Muscle of back (tissue), 11 donors: ENCODE measurements around the gene METTL16. TPM values are rescaled to one million over a fixed set of nuclear protein-coding genes. Genes with fewer than 3 reads are reported as not detected.
A peak's percentile ranks its signal among the peaks of the same experiment; 100 is the strongest.
"Not testable (repeated sequence)": the region's sequence is repeated elsewhere in the genome, so short reads cannot be mapped to it uniquely, and the experiment has no call there.

Source experiments
- DNase-seq, 3 donors: peaks; one replicate each; pipeline versions ENCODE4 v3.0.0 to v3.0.0-alpha.2; 2013
- polyA plus RNA-seq, 10 donors: library from polyadenylated mRNA; unstranded; fragments of 120-200 nt; gene quantifications; one replicate each; pipeline ENCODE4 v1.2.1, GENCODE V29; 2013; ENCODE audit not compliant: insufficient read length in 10 of 10

METTL16 gene
- polyA plus RNA-seq, 10 donors: 17.7 to 23.8 (median 20.6) TPM

DNA sequence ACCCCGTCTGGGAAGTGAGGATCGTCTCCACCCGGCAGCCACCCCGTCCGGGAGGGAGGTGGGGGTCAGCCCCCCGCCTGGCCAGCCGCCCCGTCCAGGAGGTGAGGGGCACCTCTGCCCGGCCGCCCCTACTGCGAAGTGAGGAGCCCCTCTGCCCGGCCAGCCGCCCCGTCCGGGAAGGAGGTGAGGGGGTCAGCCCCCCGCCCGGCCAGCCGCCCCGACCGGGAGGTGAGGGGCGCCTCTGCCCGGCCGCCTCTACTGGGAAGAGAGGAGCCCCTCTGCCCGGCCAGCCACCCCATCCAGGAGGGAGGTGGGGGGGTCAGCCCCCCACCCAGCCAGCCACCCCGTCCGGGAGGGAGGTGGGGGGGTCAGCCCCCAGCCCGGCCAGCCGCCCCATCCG, 4.7 kb downstream of the METTL16 start:
- not testable (repeated sequence) for DNase-seq

DNA sequence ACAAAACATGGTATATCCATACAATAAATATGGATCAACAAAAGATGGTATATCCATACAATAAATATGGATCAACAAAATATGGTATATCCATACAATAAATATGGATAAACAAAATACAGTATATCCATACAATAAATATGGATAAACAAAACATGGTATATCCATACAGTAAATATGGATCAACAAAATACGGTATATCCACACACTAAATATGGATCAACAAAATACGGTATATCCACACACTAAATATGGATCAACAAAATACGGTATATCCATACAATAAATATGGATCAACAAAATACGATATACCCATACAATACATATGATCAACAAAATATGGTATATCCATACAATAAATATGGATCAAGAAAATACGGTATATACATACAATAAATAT, 8.1 kb downstream of the METTL16 start:
- DNase-seq: no peak

DNA sequence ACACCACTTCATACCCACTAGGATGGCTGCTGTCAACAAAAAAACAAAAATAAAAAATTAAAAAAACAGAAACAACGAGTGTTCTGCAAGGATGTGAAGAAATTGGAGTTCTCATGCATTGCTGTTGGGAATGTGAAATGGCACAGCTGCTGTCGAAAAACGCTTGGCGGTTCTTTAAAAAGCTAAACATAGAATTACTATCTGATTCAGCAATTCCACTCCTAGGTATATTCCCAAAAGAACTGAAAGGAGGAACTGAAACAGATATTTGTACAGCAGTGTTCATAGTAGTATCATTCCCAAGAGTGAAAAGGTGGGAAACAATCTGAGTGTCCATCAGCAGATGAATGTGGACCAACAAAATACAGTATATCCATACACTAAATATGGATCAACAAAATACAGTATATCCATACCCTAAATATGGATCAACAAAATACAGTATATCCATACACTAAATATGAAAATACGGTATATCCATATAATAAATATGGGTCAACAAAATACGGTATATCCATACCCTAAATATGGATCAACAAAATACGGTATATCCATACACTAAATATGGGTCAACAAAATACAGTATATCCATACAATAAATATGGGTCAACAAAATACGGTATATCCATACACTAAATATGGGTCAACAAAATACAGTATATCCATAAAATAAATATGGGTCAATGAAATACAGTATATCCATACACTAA, 8.7 kb downstream of the METTL16 start:
- DNase-seq: no peak

DNA sequence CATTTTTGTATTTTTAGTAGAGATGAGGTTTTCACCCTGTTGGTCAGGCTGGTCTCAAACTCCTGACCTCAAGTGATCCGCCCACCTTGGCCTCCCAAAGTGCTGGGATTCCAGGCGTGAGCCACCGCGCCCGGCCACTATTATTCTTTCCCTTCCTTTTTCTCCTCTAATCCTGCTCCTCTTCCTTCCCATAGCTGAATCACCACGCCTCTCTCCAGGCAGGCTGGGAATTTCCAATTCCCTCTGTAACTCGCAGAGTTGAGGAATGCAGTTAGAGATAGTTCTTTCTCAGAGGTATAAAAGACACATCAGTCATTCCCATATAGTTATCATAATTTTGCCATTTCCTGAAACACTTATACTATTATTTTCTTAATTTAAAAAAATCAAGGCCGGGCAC, 11.2 kb downstream of the METTL16 start:
- DNase-seq: no peak

DNA sequence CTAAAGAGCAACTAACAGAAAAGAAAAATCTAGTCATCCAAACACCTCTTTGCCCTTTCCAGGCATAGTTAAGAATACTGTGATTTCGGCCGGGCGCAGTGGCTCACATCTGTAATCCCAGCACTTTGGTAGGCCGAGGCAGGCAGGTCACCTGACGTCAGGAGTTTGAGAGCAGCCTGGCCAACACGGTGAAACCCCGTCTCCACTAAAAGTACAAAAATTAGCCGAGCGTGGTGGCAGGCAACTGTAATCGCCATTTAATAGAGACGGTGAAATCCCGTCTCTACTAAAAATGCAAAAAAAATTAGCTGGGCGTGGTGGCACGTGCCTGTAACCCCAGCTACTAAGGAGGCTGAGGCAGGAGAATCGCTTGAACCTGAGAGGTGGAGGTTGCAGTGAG, 22.4 kb downstream of the METTL16 start:
- not testable (repeated sequence) for DNase-seq

DNA sequence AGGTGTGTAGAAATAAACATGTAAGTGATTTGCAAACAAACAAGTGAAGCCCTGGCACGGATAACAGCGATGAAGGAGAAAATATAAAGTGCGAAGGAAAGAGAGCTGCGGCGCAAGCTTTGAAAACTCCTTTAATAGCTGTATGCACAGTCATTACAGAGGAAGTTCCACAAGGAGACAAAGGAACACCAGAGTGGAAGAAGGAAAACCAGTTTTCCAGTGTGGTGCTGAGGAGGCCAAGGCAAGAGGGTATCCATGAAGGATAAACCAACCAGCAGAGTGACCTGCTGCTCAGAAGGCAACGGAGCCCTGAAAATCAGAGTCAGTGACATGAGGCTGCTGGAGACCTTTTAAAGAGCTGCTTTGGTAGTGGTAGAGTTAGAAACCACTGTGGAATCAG, 24.4 kb downstream of the METTL16 start:
- DNase-seq: no peak

DNA sequence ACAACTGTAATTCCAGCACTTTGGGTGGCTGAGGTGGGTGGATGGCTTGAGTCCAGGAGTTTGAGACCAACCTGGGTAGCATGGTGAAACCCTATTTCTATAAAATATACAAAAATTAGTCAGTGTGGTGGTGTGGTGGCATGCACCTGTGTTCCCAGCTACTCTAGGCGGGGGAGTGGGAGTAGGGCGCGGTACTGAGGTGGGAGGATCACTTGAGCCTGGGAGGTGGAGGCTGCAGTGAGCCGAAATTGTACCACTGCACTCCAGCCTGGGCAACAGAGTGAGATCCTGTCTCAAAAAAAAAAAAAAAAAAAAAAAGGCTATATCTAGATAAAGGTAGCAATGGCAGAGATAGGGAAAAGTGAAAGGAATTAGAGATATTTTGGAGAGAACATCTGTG, 25.0 kb downstream of the METTL16 start:
- DNase-seq: not testable (repeated sequence)

DNA sequence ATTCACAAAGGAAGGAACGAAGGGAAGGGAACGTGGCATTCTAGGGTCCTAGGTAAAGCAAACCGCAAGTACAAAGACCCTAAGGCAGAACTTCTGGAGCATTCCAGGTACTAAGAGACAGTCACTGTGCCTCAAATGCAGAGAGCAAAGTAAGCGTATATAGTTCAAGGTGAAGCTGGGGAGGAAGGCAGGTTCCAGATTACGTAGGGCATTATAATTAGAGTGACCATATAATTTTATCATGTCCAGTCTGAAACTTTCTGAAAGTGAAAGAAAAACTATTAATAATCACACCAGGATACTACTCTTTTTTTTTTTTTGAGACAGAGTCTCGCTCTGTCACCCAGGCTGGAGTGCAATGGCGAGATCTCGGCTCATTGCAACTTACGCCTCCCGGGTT, 25.7 kb downstream of the METTL16 start:
- DNase-seq: no peak

DNA sequence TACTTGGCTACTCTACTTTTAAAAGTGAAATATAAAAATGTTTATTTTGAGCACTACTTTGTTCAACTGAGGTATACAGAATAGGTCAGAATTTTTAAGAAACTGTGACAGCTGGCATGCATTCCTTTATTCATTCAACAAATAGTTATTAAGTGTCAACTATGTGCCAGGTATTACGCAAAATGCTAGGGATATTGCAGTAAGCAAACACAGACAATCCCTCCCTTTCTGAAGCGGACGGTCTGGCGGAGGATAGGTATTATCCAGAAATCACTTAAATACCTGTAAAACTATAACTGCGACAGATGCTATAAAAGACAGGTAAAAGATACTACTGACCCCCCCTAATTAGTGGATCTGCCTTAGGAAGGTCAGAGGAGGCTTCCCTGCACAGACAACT, 26.1 kb downstream of the METTL16 start:
- DNase-seq: no peak

DNA sequence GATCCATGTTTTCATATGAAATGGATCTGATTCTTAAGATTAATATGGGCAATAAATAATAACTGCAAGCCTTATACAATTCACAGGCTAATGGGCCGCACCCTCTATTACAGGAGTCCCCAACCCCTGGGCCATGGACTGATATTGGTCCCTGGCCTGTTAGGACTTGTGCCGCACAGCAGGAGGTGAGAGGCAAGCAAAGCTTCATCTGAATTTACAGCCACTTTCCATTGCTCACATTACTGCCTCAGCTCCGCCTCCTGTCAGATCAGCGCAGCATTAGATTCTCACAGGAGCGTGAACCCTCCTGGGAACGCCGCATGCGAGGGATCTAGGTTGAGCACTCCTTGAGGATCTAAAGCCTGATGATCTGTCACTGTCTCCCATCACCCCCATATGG, 26.8 kb downstream of the METTL16 start:
- DNase-seq: no peak

DNA sequence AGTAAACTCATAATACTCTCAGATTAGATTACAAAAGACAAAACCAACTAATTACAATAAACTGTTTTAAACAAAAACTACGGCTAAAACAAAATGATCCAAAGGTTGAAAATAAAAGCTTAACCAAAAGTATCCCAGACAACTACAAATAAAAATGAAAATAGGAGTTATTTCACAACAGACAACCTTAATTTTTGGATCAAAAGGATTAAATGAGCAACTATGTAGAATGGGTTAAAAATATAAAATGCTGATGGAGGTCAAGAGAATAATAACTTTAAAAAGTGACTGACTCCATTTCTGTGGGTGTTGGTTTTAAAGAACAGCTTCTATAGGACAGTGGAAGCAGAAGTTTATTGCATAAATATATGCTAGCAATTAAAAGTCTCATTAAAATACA, 28.6 kb downstream of the METTL16 start:
- no peak for DNase-seq

DNA sequence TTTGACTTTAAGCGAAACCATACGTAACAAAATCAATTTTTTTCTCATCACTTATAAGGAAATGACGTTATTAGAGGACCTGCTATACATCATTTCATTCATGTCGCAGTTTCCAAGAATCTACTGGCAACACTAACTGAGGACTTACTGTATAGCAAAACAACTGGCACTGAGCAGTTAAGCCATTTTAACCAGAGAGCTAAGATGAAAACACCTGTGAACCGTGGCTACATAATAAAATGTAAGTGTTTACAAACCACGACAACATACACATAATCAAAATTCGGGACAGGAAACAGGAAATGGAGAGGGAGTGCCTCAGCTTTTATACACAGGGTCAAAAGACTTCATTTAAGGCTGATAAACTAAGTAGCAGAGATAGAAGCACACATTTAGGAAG, 29.5 kb downstream of the METTL16 start:
- peak in 2 of 3 donors; percentile 3 to 7 for DNase-seq

DNA sequence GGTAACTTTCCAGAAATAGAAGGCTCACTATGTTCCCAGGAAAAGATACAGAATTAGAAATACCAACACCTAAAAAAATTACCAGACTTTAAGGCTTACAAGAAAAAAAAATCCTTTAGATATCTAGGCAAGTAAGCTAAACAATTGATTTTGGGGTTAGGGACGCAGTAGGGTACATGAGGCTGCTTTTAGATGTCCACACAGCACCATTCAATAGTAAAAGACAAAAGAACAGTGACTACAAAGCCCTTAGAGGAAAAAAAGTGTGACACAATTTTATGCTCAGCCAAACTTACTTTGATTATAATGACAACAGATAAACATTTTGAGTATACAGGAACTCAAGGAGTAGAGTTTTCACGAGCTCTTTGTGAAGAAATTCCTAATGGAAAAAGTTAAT, 29.9 kb downstream of the METTL16 start:
- no peak for DNase-seq

DNA sequence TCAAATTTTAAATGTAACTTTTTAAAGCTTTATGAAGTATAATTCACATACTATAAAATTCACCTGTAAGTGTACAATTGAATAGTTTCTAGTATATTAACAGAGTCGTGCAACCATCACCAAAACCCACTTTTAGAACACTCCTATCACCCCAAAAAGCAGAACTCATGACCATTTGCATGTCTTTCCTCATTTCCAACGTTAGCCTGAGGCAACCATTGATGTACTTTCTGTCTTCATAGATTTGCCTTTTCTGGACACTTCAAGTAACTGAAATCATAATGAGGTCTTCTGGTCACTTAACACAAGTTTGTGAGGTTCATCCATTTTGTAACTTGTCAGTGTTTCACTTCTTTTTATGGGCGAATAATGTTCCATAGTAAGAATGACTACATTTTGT, 33.2 kb downstream of the METTL16 start:
- DNase-seq: no peak

DNA sequence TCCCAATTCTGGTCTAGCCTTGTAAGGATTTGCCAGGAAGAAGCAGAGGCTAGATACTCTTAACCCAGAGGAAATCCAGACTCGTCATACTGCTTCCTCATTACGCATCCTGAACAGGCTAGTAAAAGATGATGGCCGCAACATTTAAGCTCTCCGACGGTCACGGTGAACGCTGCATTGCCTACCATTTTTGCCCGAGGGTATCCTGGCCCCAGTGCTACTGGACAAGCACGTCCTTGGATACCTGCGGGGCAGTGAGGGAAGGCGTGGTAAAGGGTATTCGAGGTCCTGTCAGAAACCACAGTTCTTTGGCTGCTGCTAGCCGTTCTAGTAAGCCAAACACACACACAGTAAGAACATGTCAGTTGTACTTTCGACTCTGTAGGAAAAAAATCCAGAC, 36.6 kb downstream of the METTL16 start:
- no peak for DNase-seq

DNA sequence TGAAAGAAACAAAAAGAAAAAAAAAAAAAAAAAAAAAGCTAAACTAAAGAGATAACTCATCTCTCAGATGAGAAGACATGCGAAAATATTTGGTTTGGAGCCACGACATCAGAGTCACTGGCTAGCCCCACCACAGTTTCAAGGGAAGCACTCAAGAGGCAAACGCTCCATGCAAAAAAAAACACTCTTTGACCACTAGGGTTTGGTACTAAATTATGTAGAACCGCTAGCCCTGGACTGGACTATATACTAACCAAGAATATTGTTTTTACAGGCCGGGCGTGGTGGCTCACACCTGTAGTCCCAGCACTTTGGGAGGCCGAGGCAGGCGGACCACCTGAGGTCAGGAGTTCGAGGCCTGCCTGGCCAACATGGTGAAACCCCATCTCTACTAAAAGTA, 37.3 kb downstream of the METTL16 start:
- DNase-seq: no peak

DNA sequence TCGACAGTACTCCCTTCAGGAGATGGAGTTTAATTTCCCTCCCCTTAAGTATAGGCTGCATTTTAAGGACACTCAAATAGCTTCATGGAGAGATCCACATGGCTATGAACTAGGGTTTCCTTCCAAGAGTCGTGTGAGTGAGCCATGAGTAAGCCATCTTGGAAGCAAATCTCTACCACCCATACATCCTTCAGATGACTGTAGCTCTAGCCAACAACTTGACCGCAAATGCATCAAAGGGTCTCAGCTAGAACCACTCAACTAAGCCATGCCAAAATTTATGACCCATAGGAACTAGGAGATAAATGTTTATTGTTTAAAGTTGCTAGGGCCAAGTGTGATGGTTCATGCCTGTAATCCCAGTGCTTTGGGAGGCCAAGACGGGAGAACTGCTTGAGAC, 43.4 kb downstream of the METTL16 start:
- DNase-seq: peak in 1 of 3 donors; percentile 25

DNA sequence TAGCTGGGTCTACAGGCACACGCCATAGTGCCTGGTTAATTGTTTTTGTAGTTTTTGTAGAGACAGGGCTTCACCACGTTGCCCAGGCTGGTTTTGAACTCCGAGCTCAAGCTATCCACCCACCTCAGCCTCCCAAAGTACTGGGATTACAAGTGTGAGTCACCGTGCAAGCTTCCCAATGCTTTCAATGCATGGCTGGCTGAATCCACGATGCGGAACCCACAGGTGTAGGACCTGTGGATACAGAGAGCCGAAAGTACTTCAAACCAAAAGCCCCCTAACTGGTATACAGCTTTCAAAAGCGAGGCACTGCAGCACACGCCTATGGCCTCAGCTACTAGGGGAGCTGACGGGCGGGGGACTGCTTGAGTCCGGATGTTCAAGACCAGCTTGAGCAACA, 44.8 kb downstream of the METTL16 start:
- DNase-seq: no peak

DNA sequence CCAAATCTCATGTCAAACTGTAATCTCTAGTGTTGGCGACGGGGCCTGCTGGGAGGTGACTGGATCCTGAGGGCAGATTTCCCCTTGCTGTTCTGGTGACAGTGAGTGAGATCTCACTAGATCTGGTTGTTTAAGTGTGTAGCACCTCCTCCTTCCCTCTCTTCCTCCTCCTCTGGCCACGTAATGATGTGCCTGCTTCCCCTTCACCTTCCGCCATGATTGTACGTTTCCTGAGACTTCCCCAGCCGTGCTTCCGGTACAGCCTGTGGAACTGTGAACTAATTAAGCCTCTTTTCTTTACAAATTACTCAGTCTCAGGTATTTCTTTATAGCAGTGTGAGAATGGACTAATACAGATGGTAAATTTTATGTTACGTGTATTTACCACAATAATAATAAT, 49.2 kb downstream of the METTL16 start:
- DNase-seq: no peak

DNA sequence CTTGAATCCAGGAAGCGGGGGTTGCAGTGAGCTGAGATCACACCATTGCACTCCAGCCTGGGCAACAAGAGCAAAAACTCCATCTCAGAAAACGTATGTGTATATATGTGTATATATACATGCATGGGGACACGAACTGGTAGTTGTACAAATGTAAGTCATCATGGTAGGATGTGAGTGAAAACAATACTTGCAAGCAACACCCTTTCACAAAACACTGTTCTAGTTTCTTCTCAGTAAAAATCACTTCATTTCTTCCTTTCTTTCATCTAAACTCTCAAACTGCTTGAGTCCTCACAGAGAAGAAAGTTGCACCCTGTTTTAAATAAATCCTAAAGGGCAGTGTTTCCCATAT, 51.8 kb downstream of the METTL16 start:
- no peak for DNase-seq

DNA sequence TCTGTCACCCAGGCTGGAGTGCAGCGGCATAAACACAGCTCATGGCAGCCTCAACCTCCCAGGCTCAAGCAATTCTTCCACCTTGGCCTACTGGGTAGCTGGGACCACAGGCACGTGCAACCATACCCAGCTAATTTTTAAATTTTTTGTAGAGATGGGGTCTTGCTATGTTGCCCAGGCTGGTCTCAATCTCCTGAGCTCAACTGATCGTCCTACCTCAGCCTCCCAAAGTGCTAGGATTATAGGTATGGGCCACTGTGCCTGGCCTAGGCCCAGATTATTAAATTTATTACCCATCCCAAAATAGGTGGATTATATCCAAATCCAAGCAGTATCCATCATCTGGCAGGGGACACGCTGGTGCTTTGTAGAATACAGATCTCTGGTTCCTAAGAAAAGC, 53.8 kb downstream of the METTL16 start:
- DNase-seq: no peak

DNA sequence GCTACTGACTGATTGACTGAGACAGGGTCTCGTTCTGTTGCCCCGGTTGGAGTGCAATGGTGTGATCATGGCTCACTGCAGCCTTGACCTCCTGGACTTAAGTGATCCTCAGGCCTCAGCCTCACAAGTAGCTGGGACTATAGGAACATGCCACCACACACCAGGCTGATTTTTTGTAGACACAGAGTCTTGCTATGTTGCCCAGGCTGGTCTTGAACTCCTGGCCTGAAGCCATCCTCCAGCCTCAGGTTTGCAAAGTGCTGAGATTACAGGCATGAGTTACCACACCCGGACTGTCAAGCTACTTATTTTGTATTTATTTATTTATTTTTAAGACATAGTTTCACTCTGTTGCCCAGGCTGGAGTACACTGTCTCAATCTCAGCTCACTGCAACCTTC, 55.2 kb downstream of the METTL16 start:
- DNase-seq: no peak

DNA sequence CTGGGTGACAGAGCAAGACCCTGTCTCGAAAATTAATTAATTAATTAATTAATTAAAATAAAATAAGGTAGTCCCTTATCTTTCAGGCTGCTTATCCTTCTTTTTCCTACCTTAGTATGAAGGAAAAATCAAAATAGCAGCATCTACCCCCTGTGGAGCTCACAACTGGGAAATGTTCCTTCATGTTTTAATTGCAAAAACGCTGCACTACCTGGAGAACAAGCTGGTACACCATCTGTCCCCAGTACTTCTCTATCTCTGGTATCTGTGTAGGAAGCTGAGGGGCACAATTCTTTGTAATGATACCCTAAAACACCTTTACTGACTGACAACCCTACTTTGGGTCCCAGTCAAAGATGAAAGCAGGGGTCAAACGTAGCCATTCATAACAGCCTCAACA, 55.7 kb downstream of the METTL16 start:
- DNase-seq: no peak

DNA sequence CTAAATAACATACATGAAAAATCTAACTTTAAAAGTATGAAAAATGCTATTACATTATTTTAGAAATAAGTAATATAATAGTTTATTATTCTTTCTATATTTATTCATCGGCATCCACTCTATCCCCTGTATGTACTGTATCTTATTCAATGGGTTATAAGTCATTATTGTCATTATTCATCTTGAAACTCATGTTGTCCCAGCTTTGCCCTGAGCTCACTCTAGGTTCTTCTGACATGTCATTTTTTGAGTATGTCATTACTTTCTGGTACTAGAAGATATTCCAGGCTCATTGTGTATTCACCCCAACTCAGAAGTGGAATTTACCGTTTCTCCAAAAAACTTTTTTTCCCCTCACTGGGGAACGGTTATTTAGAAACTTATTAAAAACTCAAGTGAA, 57.8 kb downstream of the METTL16 start:
- DNase-seq: no peak

DNA sequence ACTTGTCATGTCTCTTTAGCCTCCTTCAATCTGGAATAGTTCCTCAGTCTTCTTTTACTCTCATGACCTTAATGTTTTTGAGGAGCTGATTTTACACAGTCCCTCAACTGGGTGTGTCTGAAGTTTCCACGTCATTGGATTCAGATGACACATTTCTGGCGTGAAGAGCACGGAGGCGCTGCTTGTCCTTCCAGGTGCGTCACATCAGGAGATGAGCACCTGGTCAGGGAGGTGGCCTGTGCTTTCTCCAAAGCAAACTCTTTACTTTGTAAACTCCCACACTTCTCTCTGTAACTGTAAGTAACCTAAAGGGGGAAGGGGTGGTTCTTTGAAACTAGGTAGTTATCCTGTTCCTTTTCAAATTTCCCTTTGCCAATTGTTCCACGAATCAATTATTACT, 58.4 kb downstream of the METTL16 start:
- DNase-seq: no peak
